HG03039 (cell line): ENCODE results near the gene SFXN1.
A peak's percentile ranks its signal among the peaks of the same experiment; 100 is the strongest.
"Not testable (repeated sequence)": the region's sequence is repeated elsewhere in the genome, so short reads cannot be mapped to it uniquely, and the experiment has no call there.

ENCODE experiments used
- ATAC-seq: cut with Tn5 transposase; IDR thresholded peaks from one replicate; pipeline ENCODE4 v1.9.1; 2021; ENCODE audit warnings: mild to moderate bottlenecking, moderate library complexity; ENCODE audit not compliant: unreplicated experiment

The SFXN1 gene, protein sequence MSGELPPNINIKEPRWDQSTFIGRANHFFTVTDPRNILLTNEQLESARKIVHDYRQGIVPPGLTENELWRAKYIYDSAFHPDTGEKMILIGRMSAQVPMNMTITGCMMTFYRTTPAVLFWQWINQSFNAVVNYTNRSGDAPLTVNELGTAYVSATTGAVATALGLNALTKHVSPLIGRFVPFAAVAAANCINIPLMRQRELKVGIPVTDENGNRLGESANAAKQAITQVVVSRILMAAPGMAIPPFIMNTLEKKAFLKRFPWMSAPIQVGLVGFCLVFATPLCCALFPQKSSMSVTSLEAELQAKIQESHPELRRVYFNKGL

GRCh38 chr5:175478384-175479124 is at the start of gene SFXN1:
Gene SFXN1 (plus strand): TSS chr5:175478560. CDS start chr5:175492104, 13,544 bp downstream.
- peak; percentile 83 for ATAC-seq

DNA sequence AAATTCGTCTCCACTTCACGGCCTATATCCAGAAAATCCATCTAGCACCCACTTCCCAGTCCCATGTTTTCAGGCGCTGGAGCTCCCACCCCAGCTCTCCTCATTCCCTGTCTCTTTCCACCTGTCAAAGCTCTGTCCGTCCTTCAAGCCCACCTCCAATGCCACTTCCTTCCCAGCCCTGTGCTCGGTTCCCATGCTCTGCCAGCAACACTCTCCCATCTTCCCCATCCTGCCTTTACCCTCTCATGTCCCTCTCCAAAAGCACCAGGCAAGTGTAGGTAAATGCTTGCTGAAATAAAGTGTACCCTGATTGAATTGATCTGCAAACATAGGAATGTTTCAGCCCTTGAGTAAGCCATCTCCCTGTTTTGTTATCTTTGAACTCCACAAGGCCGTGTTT is 43.6 kb upstream of the SFXN1 start:
- no peak for ATAC-seq

DNA sequence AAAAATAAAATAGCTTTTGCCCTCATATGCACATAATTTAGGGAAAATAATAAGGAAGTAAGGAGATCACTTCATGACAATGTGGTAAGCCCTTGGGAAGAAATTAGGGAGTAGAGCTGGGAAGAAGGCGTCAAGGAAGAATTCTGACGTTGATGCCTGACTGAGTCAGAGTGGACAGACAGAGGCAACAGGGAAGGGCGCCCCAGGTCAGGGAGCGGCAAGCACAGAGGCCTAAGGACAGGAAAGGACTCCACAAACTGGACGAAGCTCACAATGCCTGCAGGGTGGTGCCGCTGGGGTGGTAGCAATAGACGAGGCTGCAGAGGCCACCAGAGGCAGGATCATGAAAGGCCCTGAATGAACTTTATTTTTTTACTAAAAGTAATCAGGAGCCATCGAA is 42.0 kb upstream of the SFXN1 start:
- no peak for ATAC-seq

DNA sequence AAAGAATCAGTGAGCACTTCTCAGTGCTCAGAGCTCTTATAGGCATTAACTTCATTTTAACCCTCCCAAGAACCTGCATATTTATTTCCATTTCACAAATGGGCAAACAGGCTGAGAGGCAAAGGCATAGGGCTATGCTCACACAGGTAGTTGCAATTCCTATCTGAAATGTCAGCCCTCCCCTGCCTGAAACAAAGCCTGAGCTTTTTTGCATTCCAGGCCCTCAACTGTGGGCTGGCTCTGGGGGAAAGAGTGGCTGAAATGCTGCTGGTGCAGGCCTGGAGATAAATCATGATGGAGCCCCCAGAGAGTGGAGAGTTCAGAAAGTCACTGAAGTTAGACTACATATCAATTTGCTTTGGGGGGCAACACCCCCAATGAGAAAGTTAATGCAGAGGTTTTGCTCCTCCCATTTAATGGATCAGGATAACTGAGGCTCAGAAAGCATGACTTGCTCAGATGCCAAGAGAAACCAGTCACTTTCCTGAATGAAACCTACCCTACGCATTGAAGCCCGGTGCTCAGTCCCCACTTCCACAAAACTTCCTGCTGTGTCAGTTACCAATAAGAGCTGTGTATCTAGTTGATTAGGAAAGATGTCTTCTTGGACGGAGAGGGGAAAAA is 40.0 kb upstream of the SFXN1 start:
- no peak for ATAC-seq

DNA sequence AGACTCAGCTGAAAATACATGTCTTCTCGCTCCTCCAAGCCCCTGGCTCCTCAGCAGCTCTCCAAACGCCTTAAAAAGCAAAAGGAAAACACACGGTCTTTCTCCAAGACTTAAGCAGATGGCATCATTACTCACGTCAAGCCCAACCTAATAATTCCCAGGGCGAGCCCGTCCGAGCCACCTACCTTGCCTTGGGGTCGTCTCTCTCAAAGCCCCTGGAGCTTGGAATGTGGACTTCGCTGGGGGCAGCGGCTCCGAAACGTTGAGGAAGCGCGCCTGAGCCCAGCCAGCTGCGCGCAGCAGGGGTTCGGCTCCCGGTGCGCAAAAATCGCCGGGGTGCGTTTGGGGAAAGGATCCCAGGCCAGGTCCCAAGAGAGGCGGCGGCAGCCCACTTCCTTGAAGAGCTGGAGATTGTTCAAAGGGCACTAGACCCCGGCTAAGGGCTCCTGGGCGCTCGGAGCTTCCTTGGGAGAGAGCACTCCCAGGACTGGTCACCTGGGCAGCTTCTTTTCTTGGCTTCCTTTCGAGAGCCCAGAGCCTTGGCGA is 34.8 kb upstream of the SFXN1 start:
- no peak for ATAC-seq

- ATAC-seq = no peak
Measured at GRCh38 chr5:175444060-175444904, 34.1 kb upstream of the SFXN1 start, which contains the start of gene DRD1. Gene DRD1 (minus strand): TSS chr5:175444182. CDS start chr5:175443099, 1,083 bp downstream.

DNA sequence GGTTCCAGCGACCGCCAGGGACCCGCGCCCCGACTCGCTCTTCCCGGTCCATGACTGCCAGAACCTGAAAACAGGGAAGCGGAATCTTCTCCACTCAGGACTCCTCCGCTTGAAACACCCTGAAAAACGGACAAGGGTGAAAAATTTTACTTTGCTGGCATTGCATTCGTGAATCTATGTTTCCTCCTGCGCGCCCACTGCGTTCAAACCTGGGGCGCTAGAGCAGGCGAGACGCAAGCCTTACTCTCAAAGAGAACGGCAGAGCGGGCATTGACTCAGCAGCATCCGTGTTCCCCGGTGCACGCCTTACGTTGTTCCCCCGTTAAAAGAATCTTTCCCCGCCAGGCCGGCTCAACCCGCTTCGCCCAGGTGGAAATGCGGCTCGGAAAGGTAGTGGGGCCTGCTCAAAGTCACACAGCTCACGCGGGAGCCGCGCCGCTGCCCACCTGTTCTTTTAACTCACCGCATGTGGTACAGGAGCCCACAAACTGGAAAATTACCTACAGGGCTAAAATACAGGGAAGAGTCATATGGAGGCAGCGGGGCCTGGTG is 33.4 kb upstream of the SFXN1 start:
- no peak for ATAC-seq

GRCh38 chr5:175446378-175446777 is 32.0 kb upstream of the SFXN1 start:
- ATAC-seq = not testable (repeated sequence)

DNA sequence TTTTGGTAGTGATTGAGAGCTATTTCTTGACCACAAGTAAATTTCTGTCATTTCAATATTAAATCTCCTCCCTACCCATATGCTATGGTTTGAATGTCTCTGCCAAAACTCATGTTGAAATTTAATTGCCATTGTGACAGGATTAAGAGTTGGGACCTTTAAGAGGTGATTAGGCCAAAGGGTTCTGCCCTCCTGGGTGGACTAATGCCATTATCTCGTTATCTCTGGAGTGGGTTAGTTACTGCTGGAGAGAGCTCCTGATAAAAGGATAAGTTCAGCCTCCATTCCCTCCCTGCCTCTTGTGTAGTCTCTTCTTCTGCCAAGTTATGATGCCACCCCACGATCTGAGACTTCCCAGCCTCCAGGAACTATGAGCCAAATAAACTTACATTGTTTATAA is 30.8 kb upstream of the SFXN1 start:
- ATAC-seq = no peak

GRCh38 chr5:175448276-175448675 is 30.1 kb upstream of the SFXN1 start:
- ATAC-seq = no peak

GRCh38 chr5:175452166-175452565 is 26.2 kb upstream of the SFXN1 start:
- no peak for ATAC-seq

- not testable (repeated sequence) for ATAC-seq
Measured at GRCh38 chr5:175454338-175454737, 24.0 kb upstream of the SFXN1 start.

GRCh38 chr5:175456105-175456742 is 22.1 kb upstream of the SFXN1 start:
- ATAC-seq = no peak

DNA sequence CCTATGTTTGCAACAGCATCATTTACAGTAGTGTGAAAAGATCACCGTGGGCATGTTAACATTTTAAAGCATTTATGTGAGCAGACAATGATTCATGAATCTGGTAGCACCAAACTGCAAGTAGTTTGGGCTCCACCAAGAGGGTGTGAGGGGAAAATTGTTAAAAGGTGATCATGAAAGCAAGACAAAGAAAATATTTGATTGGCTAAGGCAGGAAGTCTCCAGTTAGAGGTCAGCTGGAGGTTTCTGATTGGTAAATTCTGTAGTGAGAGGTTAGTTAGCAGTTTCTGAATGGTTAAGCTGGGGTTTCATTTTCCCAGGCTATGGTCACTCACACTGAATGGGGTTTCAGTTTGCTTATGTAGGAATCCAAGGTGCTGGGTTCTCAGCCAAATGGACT is 20.9 kb upstream of the SFXN1 start:
- no peak for ATAC-seq

DNA sequence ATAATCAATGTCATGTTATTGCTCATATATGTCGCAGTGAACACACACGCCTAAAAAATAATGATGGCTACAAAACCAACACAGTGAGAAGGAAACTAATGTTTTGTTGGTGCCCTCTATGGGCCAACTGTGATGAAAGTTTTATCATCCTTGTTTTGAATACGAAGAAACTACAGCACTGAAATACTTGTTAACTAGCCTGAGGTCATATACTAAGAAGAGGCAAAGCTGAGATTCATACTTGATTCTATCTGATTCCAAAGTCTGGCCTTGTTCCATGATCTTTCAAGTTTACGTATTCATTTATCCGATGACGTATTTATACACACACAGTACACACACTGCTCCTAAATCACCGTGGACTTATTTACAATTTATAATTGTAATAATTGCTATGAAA is 18.2 kb upstream of the SFXN1 start:
- no peak for ATAC-seq

GRCh38 chr5:175460552-175460951 is 17.8 kb upstream of the SFXN1 start:
- no peak for ATAC-seq

- no peak for ATAC-seq
Measured at GRCh38 chr5:175461370-175461769, 17.0 kb upstream of the SFXN1 start.

DNA sequence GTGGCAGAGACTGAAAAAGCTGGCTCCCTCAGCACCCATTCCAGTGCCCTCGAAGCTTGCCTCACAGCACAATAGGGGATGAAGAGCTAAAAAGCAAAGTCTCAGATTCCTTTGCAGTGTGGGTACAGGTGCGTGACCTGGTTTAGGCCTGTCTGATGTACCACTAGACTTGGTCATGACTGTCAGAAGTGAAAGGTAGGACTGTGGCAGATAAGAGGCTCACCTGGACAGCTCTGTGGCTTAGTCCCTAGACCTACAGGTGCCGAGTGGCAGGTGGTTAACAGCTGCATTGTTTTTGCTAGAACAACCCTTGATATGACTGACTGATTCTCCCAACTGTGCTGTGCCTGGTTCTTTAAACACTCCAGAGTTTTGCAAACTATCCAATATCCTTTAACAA is 14.7 kb upstream of the SFXN1 start:
- ATAC-seq = no peak

DNA sequence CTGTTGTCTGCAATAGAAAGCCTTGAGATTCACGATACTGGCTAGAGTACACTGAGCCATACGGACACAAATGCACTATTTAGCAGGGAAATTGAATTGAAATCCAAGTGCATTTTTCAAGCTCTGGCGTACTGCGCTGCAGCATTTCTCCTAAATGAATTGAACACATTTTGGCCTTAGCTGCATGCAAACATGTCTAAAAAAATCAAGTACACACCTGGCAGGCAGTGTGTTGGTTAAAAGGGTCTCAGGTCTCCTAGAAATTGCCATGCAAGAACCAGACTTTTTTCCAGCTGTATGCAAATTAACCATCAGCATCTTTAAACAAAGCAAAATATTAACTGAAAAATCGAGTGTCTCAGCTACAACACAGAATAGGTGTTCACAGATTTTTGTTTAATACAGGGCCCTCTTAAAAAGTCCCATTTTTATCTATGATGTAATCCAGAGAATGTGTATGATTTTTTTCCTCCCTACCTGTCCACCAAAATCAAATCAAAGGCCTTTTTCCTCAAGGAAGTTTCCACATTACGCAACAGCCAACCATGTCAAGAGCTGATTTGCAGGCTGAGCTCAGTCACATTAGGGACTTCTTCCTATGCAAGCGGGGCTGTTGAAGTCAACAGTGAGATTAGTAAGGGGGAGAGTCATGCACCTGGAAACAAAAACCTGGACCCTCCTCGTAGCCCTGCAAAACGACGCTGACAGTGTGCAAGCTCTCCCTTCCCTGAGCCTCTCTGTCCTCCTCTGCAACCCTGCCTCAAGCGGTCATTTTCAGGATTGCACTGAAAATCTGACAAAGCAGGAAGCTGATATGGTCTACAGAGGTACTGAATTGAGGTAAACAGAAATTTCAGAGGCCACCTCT is 14.1 kb upstream of the SFXN1 start:
- ATAC-seq = peak; percentile 97
